Measurements from ENCODE around the gene TRIM37.

TRIM37 gene

GRCh38 chr17:58982626-58983025, 124.1 kb downstream of the TRIM37 start:
- no peak overlapping the region for H3K4me3 ChIP-seq (ENCODE audit: control insufficient read depth, low read depth, low read length)
- DNase-seq (ENCODE audit: low read depth), result no peak
- TF ChIP-seq CTCF (IDR thresholded peaks at IDR 0.05; ENCODE audit: control insufficient read depth, insufficient read depth, low read depth, low read length, missing control alignments), result no peak

GRCh38 chr17:58980706-58981481, 125.8 kb downstream of the TRIM37 start:
- no peak for TF ChIP-seq CTCF (IDR thresholded peaks at IDR 0.05; ENCODE audit: control insufficient read depth, insufficient read depth, low read depth, low read length, missing control alignments)
- no peak overlapping the region for H3K4me3 ChIP-seq (ENCODE audit: control insufficient read depth, low read depth, low read length)

GRCh38 chr17:58976541-58976940, 130.1 kb downstream of the TRIM37 start:
- no peak for TF ChIP-seq CTCF (IDR thresholded peaks at IDR 0.05; ENCODE audit: control insufficient read depth, insufficient read depth, low read depth, low read length, missing control alignments)
- H3K4me3 ChIP-seq (ENCODE audit: control insufficient read depth, low read depth, low read length), result no peak overlapping the region
- no peak for DNase-seq (ENCODE audit: low read depth)

More at GRCh38 chr17:58980706-58981481, 125.8 kb downstream of the TRIM37 start:
- no peak for DNase-seq (ENCODE audit: low read depth)

- TF ChIP-seq CTCF (IDR thresholded peaks at IDR 0.05; ENCODE audit: control insufficient read depth, insufficient read depth, low read depth, low read length, missing control alignments), result no peak
Observed at GRCh38 chr17:58974354-58974753, 132.3 kb downstream of the TRIM37 start.

GRCh38 chr17:58970609-58971450, 135.8 kb downstream of the TRIM37 start:
- no peak overlapping the region for H3K4me3 ChIP-seq (ENCODE audit: control insufficient read depth, low read depth, low read length)
- no peak for DNase-seq (ENCODE audit: low read depth)
- TF ChIP-seq CTCF (IDR thresholded peaks at IDR 0.05; ENCODE audit: control insufficient read depth, insufficient read depth, low read depth, low read length, missing control alignments), result no peak

More at GRCh38 chr17:58974354-58974753, 132.3 kb downstream of the TRIM37 start:
- H3K4me3 ChIP-seq (ENCODE audit: control insufficient read depth, low read depth, low read length), result no peak overlapping the region
- DNase-seq (ENCODE audit: low read depth), result no peak

- TF ChIP-seq CTCF (IDR thresholded peaks at IDR 0.05; ENCODE audit: control insufficient read depth, insufficient read depth, low read depth, low read length, missing control alignments), result no peak
- H3K4me3 ChIP-seq (ENCODE audit: control insufficient read depth, low read depth, low read length), result no peak overlapping the region
- DNase-seq (ENCODE audit: low read depth), result no peak
Observed at GRCh38 chr17:58969612-58970011, 137.1 kb downstream of the TRIM37 start.
